NB4 (cell line): ENCODE data around the gene TNFRSF1A.

Source experiments
- DNase-seq: peaks from one replicate; pipeline ENCODE4 v3.0.0; 2010; ENCODE audit warnings: low read depth
- H3K4me3 ChIP-seq: one replicate; pipeline ENCODE4 v1.5.1; 2011; ENCODE audit warnings: mild to moderate bottlenecking, low read depth, low read length, moderate library complexity
- MAX ChIP-seq: IDR thresholded peaks from 2 replicates; pipeline ENCODE4 v1.6.1; 2011; ENCODE audit warnings: low read depth, low read length
- MYC ChIP-seq: IDR thresholded peaks from 2 replicates; pipeline ENCODE4 v1.6.1; 2011; ENCODE audit warnings: low read depth, low read length
- POLR2A ChIP-seq: IDR thresholded peaks from 2 replicates; pipeline ENCODE4 v1.6.1; 2011; ENCODE audit warnings: mild to moderate bottlenecking; ENCODE audit not compliant: insufficient read length; ENCODE audit errors: extremely low read depth
- TF ChIP-seq, protein P1 (sequence below): IDR thresholded peaks from one replicate; pipeline ENCODE4 v1.5.1; 2012; ENCODE audit warnings: low read depth, low read length

The TNFRSF1A gene

GRCh38 chr12:6313326-6313940, 28.4 kb downstream of the TNFRSF1A start:
- no peak overlapping the region for H3K4me3 ChIP-seq
- DNase-seq: no peak
- TF ChIP-seq POLR2A (no peak), MAX (no peak)
- TF ChIP-seq, protein P1, sequence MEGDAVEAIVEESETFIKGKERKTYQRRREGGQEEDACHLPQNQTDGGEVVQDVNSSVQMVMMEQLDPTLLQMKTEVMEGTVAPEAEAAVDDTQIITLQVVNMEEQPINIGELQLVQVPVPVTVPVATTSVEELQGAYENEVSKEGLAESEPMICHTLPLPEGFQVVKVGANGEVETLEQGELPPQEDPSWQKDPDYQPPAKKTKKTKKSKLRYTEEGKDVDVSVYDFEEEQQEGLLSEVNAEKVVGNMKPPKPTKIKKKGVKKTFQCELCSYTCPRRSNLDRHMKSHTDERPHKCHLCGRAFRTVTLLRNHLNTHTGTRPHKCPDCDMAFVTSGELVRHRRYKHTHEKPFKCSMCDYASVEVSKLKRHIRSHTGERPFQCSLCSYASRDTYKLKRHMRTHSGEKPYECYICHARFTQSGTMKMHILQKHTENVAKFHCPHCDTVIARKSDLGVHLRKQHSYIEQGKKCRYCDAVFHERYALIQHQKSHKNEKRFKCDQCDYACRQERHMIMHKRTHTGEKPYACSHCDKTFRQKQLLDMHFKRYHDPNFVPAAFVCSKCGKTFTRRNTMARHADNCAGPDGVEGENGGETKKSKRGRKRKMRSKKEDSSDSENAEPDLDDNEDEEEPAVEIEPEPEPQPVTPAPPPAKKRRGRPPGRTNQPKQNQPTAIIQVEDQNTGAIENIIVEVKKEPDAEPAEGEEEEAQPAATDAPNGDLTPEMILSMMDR: no peak

DNA sequence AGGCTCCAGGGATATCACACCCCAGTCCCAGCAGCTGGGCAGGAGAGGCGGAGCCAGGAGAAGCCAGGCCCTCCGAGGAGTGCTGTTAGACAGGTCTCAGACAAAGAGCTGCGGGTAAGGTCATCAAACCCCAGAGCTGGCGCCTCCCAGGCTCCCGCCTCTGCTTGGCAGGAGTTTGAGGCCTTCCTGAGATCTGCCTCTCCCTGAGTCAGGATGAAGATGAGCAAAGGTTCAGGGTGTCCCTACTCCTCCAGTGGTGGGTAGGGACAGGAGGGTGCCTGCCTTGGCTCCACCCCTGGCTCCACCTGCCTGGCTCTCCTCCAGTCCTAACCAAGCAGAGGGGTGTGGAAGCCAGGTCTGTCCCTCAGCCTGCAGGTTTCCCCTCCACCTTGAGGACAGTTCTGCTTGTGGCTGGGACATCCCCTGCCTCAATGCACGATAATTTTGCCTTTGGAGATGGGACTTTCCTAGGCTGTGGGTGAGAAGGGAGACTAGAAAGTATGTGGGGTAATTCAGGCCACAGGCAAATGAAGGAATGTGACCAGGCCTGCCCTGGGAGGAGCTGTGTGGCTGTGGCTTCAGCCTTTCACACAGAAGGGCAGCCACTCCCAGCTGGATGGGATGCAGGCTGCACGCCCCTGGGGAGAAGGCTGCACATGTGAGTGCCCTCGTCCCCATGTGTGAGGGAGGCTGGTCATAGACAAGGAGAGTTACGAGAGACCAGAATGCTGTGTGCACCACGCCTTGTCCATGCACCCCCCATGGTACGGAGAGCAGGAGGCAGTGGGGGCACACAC, 29.1 kb downstream of the TNFRSF1A start:
- TF ChIP-seq, protein P1: no peak
- no peak for TF ChIP-seq POLR2A
- no peak for TF ChIP-seq MAX
- no peak for TF ChIP-seq MYC
- DNase-seq: no peak
- H3K4me3 ChIP-seq: no peak overlapping the region

GRCh38 chr12:6311822-6312528, 29.9 kb downstream of the TNFRSF1A start:
- no peak overlapping the region for H3K4me3 ChIP-seq
- TF ChIP-seq, protein P1: no peak
- TF ChIP-seq POLR2A (no peak), MAX (no peak), MYC (no peak)

GRCh38 chr12:6310771-6311610, 30.9 kb downstream of the TNFRSF1A start:
- DNase-seq: no peak
- H3K4me3 ChIP-seq: no peak overlapping the region
- TF ChIP-seq, protein P1: no peak
- TF ChIP-seq MYC (no peak), MAX (no peak), POLR2A (no peak)

More at GRCh38 chr12:6311822-6312528, 29.9 kb downstream of the TNFRSF1A start:
- no peak for DNase-seq

DNA sequence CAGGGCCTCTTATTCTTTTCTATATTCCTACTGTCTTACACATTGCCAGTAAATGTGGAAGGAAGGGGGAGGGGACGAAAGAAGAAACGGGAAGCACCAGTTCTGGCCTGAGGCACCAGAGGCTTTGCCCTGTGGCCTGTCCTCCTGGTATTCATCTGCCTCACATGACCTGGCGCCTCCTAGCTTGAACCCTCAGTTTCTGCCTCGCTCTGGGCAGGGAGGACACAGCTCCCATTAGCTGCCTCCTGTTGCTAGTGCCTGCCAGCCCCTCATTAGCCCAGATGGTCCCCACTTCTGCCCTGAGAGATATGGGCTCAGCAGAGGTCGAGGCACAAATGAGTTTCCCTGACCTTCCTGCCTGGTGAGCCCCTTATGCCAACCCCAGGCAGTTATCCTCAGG, 34.3 kb downstream of the TNFRSF1A start:
- no peak overlapping the region for H3K4me3 ChIP-seq
- DNase-seq: peak; percentile 46
- no peak for TF ChIP-seq POLR2A
- TF ChIP-seq MYC: no peak
- no peak for TF ChIP-seq MAX
- TF ChIP-seq, protein P1: no peak
